Nephron progenitor cell (in vitro differentiated cells): ENCODE measurements around the gene SOHLH1.
A peak's percentile ranks its signal among the peaks of the same experiment; 100 is the strongest.

Experiments
- DNase-seq: peaks from one replicate; pipeline ENCODE4 v3.0.0; 2021
- H3K27ac Mint-ChIP-seq: 2 replicates; pipeline ENCODE4 v1.8.0; 2021; ENCODE audit warnings: mild to moderate bottlenecking, moderate library complexity, mixed read lengths
- H3K27me3 Mint-ChIP-seq: 2 replicates; pipeline ENCODE4 v1.8.0; 2021; ENCODE audit warnings: mild to moderate bottlenecking, low read depth, mixed read lengths; ENCODE audit not compliant: poor library complexity
- H3K36me3 Mint-ChIP-seq: 2 replicates; pipeline ENCODE4 v1.8.0; 2021; ENCODE audit warnings: low read depth, mixed read lengths
- H3K4me1 Mint-ChIP-seq: 2 replicates; pipeline ENCODE4 v1.8.0; 2021; ENCODE audit warnings: mixed read lengths
- H3K4me3 Mint-ChIP-seq: 2 replicates; pipeline ENCODE4 v1.8.0; 2021; ENCODE audit warnings: mild to moderate bottlenecking, moderate library complexity, mixed read lengths
- H3K9me3 Mint-ChIP-seq: 2 replicates; pipeline ENCODE4 v1.8.0; 2021; ENCODE audit warnings: mild to moderate bottlenecking, moderate library complexity, mixed read lengths
- CTCF ChIP-seq: fragments of 200-600 bp; sonication (generic); IDR thresholded peaks from 2 replicates; pipeline ENCODE4 v1.5.0; 2021; ENCODE audit warnings: antibody characterized with exemption

SOHLH1 gene

GRCh38 chr9:135739271-135740220, 40.3 kb upstream of the SOHLH1 start:
- Mint-ChIP-seq H3K36me3 (no peaks in the 10 kb centered on the region), H3K9me3 (peaks cover under 1% of the 10 kb centered on the region), H3K27ac (no peak overlapping the region), H3K4me3 (no peak overlapping the region), H3K27me3 (peaks cover 45% of the 10 kb centered on the region), H3K4me1 (no peaks in the 10 kb centered on the region)
- no peak for DNase-seq
- no peak for TF ChIP-seq CTCF

GRCh38 chr9:135737840-135738521, 38.7 kb upstream of the SOHLH1 start:
- no peak overlapping the region for H3K27ac Mint-ChIP-seq

GRCh38 chr9:135736979-135737839, 37.9 kb upstream of the SOHLH1 start:
- no peak overlapping the region for H3K27ac Mint-ChIP-seq
- TF ChIP-seq CTCF: no peak
- H3K36me3 Mint-ChIP-seq: no peaks in the 10 kb centered on the region
- H3K27me3 Mint-ChIP-seq: peaks cover 54% of the 10 kb centered on the region
- peaks cover 15% of the 10 kb centered on the region for H3K9me3 Mint-ChIP-seq
- no peaks in the 10 kb centered on the region for H3K4me1 Mint-ChIP-seq
- no peak overlapping the region for H3K4me3 Mint-ChIP-seq
- no peak for DNase-seq

More at GRCh38 chr9:135737840-135738521, 38.7 kb upstream of the SOHLH1 start:
- no peak overlapping the region for H3K4me3 Mint-ChIP-seq
- no peaks in the 10 kb centered on the region for H3K36me3 Mint-ChIP-seq
- peaks cover 53% of the 10 kb centered on the region for H3K27me3 Mint-ChIP-seq
- no peaks in the 10 kb centered on the region for H3K4me1 Mint-ChIP-seq
- no peak for DNase-seq
- TF ChIP-seq CTCF: no peak
- H3K9me3 Mint-ChIP-seq: peaks cover 8% of the 10 kb centered on the region

GRCh38 chr9:135736272-135736978, 37.1 kb upstream of the SOHLH1 start:
- Mint-ChIP-seq H3K4me1 (no peaks in the 10 kb centered on the region), H3K27me3 (peaks cover 59% of the 10 kb centered on the region), H3K27ac (no peak overlapping the region), H3K9me3 (peaks cover 21% of the 10 kb centered on the region), H3K36me3 (no peaks in the 10 kb centered on the region), H3K4me3 (no peak overlapping the region)
- peak; percentile 35 for DNase-seq
- TF ChIP-seq CTCF: no peak

- TF ChIP-seq CTCF: no peak
- H3K4me1 Mint-ChIP-seq: no peaks in the 10 kb centered on the region
- H3K27me3 Mint-ChIP-seq: peaks cover 62% of the 10 kb centered on the region
- peaks cover 31% of the 10 kb centered on the region for H3K9me3 Mint-ChIP-seq
- no peak overlapping the region for H3K27ac Mint-ChIP-seq
- H3K4me3 Mint-ChIP-seq: no peak overlapping the region
- H3K36me3 Mint-ChIP-seq: no peaks in the 10 kb centered on the region
- no peak for DNase-seq
These were observed 35.4 kb upstream of the SOHLH1 start for GRCh38 chr9:135734616-135735144.
